ENCODE data around the gene CREG2.
A peak's percentile ranks its signal among the peaks of the same experiment; 100 is the strongest.

Gene CREG2

GRCh38 chr2:101306410-101306809 is 80.9 kb downstream of the CREG2 start:
- no peak for TF ChIP-seq EZH2phosphoT487 (IDR thresholded peaks at IDR 0.05; ENCODE audit: low read depth)
- no peak for TF ChIP-seq CTCF (IDR thresholded peaks at IDR 0.05; ENCODE audit: low read depth, low read length)
- H3K9ac ChIP-seq (ENCODE audit: low read length), result peak overlapping the region; percentile 34; the same call in 1 of the 2 replicates

GRCh38 chr2:101305492-101306078 is 81.7 kb downstream of the CREG2 start:
- no peaks in the 10 kb centered on the region for H3K79me2 ChIP-seq (ENCODE audit: low read length)
- H3K36me3 ChIP-seq (replicated peaks; ENCODE audit: low read depth, low read length), result no peaks in the 10 kb centered on the region
- no peak overlapping the region for H3K4me2 ChIP-seq (ENCODE audit: low read length)
- no peaks in the 10 kb centered on the region for H4K20me1 ChIP-seq (ENCODE audit: insufficient read depth, low read length)
- no peak overlapping the region for H3K4me3 ChIP-seq (ENCODE audit: low read length)
- H3K27ac ChIP-seq (ENCODE audit: low read length), result no peak overlapping the region
- no peak overlapping the region for H3K9ac ChIP-seq (ENCODE audit: low read length)
- H3K27me3 ChIP-seq (ENCODE audit: low read depth, low read length), result 0 out of 2 replicates have a peak, but pooled peaks cover 3% of the 10 kb centered on the region
- no peaks in the 10 kb centered on the region for H3K9me3 ChIP-seq (ENCODE audit: insufficient read depth, low read length)
- H2AFZ ChIP-seq (ENCODE audit: low read depth, low read length), result no peak overlapping the region
- H3K4me1 ChIP-seq (ENCODE audit: low read length), result peaks cover 20% of the 10 kb centered on the region
- TF ChIP-seq EZH2phosphoT487 (IDR thresholded peaks at IDR 0.05; ENCODE audit: low read depth), result no peak
- TF ChIP-seq CTCF (IDR thresholded peaks at IDR 0.05; ENCODE audit: low read depth, low read length), result no peak

More at GRCh38 chr2:101306410-101306809, 80.9 kb downstream of the CREG2 start:
- Histone ChIP-seq H3K9me3 (ENCODE audit: insufficient read depth, low read length) (no peaks in the 10 kb centered on the region), H3K4me3 (ENCODE audit: low read length) (peak overlapping the region; percentile 60), H3K4me1 (ENCODE audit: low read length) (peaks cover 24% of the 10 kb centered on the region), H3K4me2 (ENCODE audit: low read length) (peak overlapping the region; percentile 74), H2AFZ (ENCODE audit: low read depth, low read length) (peak overlapping the region; percentile 20; the same call in 1 of the 2 replicates), H4K20me1 (ENCODE audit: insufficient read depth, low read length) (no peaks in the 10 kb centered on the region), H3K36me3 (replicated peaks; ENCODE audit: low read depth, low read length) (no peaks in the 10 kb centered on the region), H3K27ac (ENCODE audit: low read length) (peak overlapping the region; percentile 77), H3K27me3 (ENCODE audit: low read depth, low read length) (0 out of 2 replicates have a peak, but pooled peaks cover 3% of the 10 kb centered on the region), H3K79me2 (ENCODE audit: low read length) (no peaks in the 10 kb centered on the region)

GRCh38 chr2:101305035-101305434 is 82.3 kb downstream of the CREG2 start:
- Histone ChIP-seq H3K36me3 (replicated peaks; ENCODE audit: low read depth, low read length) (no peaks in the 10 kb centered on the region), H3K9me3 (ENCODE audit: insufficient read depth, low read length) (no peaks in the 10 kb centered on the region), H2AFZ (ENCODE audit: low read depth, low read length) (no peak overlapping the region), H4K20me1 (ENCODE audit: insufficient read depth, low read length) (no peaks in the 10 kb centered on the region), H3K27ac (ENCODE audit: low read length) (no peak overlapping the region), H3K4me2 (ENCODE audit: low read length) (no peak overlapping the region), H3K9ac (ENCODE audit: low read length) (no peak overlapping the region), H3K27me3 (ENCODE audit: low read depth, low read length) (0 out of 2 replicates have a peak, but pooled peaks cover 3% of the 10 kb centered on the region), H3K79me2 (ENCODE audit: low read length) (no peaks in the 10 kb centered on the region), H3K4me1 (ENCODE audit: low read length) (peaks cover 26% of the 10 kb centered on the region), H3K4me3 (ENCODE audit: low read length) (no peak overlapping the region)
- no peak for TF ChIP-seq CTCF (IDR thresholded peaks at IDR 0.05; ENCODE audit: low read depth, low read length)
- TF ChIP-seq EZH2phosphoT487 (IDR thresholded peaks at IDR 0.05; ENCODE audit: low read depth), result no peak

GRCh38 chr2:101303688-101304087 is 83.6 kb downstream of the CREG2 start:
- Histone ChIP-seq H3K27ac (ENCODE audit: low read length) (no peak overlapping the region), H3K79me2 (ENCODE audit: low read length) (no peaks in the 10 kb centered on the region), H3K27me3 (ENCODE audit: low read depth, low read length) (0 out of 2 replicates have a peak, but pooled peaks cover 3% of the 10 kb centered on the region), H3K9ac (ENCODE audit: low read length) (no peak overlapping the region), H3K4me1 (ENCODE audit: low read length) (peaks cover 33% of the 10 kb centered on the region), H3K4me2 (ENCODE audit: low read length) (no peak overlapping the region), H4K20me1 (ENCODE audit: insufficient read depth, low read length) (no peaks in the 10 kb centered on the region), H2AFZ (ENCODE audit: low read depth, low read length) (no peak overlapping the region), H3K4me3 (ENCODE audit: low read length) (no peak overlapping the region), H3K9me3 (ENCODE audit: insufficient read depth, low read length) (no peaks in the 10 kb centered on the region), H3K36me3 (replicated peaks; ENCODE audit: low read depth, low read length) (no peaks in the 10 kb centered on the region)
- TF ChIP-seq EZH2phosphoT487 (IDR thresholded peaks at IDR 0.05; ENCODE audit: low read depth) (no peak), CTCF (IDR thresholded peaks at IDR 0.05; ENCODE audit: low read depth, low read length) (no peak)
